NAMALWA (cell line): ENCODE data around the gene RPS28.
"Not testable (repeated sequence)": the region's sequence is repeated elsewhere in the genome, so short reads cannot be mapped to it uniquely, and the experiment has no call there.

ENCODE experiments used
- DNase-seq: peaks from one replicate; pipeline ENCODE4 v3.0.0-alpha.2; 2015; ENCODE audit warnings: low spot score

Gene RPS28

DNA sequence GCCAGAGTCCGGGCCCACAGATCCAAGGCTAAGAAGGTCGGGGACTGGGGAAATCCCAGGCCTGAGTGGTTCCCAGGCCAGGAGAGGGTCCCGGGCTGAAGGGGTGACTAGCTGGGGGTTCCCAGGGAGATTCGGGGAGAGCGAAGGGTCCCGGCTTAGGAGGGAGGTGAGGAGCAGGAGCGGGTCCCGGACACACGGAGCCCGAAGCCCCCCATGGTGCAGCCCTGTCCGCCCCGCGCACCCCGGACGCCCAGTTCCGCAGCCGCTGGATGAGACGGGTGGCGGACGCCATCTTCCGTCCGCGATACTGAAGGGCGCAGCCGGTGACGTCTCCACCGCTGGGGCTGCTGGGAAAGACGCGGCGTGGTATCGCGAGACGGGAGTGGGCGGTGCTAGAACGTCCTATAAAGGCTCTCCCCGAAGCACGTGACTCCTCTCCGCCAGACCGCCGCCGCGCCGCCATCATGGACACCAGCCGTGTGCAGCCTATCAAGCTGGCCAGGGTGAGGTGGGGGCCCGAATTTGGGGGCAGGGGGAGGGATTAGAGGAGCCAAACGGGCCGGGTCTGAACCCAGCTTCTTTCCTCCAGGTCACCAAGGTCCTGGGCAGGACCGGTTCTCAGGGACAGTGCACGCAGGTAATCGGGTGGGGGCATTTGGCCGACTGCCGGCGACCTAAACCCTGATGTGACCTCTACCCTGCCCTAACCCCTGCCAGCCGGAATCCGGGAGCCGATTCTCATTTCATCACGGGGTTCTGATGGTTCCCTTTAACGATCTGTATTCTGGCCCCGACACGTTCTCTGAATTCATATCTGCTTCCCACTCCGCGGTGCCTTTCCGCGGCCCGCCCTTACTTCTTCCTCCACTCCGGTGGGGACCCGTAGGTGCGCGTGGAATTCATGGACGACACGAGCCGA lies at the start of gene RPS28, which contains the start of gene NDUFA7:
TSS of gene RPS28 (plus strand) at position 430 of the 919 bp plus-strand sequence. CDS start at position 465, 35 bp downstream.
TSS of gene NDUFA7 (minus strand) at position 309 of the 919 bp plus-strand sequence. CDS start at position 292, 17 bp downstream.
- peak; percentile 96 for DNase-seq

DNA sequence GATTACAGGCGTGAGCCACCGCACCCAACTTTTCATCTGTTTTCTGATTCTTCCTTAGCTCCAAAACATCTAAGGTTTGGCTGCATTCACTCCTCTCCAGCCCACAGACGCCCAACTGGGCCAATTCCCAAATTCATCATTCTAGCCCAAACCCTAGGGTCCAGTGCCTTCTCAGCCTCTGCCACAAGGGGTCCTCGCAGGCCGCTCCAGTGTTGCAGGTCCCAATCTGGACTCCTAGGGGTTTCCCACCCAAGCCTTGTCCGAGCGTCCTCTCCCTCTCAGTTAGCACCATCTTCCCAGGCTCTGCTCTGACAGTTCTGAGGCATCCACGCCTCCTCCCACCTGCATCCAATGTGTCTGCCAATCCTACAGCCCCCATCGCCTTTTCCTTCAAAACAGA lies 44.8 kb upstream of the RPS28 start:
- DNase-seq: not testable (repeated sequence)

DNA sequence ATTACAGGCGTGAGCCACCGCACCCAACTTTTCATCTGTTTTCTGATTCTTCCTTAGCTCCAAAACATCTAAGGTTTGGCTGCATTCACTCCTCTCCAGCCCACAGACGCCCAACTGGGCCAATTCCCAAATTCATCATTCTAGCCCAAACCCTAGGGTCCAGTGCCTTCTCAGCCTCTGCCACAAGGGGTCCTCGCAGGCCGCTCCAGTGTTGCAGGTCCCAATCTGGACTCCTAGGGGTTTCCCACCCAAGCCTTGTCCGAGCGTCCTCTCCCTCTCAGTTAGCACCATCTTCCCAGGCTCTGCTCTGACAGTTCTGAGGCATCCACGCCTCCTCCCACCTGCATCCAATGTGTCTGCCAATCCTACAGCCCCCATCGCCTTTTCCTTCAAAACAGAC lies 30.0 kb upstream of the RPS28 start:
- not testable (repeated sequence) for DNase-seq

DNA sequence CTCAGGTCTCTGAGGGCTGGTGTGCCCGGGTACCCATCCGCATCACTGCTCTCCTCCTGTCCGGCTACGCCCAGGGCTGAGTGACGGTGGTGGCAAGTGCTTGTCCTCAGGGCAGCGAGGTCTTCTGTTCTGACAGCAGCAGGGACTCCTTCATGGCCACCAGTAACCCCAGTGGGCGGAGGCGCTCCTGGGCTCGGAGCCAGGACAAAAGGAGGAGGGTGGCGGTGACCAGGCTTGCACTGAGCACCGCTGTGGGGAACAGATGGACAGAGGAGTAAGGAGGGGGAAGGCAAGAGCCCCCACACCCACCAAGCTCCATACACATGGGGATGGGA lies 19.0 kb upstream of the RPS28 start:
- DNase-seq: no peak

DNA sequence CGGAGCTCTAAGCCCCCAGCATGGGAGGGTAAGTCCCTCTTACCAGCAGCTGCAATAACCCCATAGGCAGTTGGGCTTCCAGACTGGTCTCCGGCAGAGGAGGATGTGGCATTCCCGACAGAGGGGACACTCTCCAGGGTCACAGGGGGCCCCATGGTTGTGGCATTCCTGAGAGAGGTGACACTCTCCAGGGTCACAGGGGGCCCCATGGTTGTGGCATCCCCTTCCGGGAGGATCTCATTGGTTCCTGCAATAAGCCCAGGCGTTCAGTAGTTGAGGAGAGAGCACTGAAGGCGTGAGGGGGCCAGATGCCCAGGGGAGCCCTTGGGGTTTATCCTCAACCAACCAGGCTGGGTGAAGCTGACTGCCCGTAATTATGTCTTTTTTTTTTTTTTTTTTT lies 18.6 kb upstream of the RPS28 start:
- DNase-seq: no peak

DNA sequence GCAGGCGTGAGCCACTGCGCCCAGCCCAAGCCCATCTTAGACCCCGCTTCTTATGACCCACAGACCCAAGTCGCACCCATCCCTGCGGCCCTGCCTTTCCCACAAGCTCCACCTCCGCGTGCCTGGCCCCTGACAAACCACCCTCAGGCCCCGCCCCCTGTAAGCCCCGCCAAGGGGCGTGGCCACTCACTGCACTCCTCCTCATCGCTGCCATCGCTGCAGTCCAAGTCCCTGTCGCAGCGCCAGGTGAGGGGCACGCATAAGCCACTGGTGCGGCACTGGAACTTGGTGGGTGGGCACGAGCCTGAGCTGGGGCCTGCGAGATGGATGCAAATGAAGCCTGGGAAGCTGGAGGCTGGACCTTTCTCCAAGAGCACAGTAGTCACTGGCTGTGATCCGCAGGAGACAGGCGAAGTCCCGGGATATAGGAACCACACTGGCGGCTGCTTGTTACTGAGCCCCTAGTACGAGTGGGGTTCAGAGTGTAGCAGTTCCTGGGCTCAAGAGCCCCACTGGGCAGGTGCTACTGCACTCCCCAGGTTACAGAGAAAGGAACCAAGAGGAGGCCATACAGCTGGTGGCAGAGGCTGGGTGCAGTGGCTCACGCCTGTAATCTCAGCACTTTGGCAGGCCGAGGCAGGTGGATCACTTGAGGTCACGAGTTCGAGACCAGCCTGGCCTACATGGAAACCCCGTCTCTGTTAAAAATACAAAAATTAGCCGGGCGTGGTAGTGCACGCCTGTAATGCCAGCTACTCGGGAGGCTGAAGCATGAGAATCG lies 16.3 kb upstream of the RPS28 start:
- DNase-seq: peak; percentile 49

DNA sequence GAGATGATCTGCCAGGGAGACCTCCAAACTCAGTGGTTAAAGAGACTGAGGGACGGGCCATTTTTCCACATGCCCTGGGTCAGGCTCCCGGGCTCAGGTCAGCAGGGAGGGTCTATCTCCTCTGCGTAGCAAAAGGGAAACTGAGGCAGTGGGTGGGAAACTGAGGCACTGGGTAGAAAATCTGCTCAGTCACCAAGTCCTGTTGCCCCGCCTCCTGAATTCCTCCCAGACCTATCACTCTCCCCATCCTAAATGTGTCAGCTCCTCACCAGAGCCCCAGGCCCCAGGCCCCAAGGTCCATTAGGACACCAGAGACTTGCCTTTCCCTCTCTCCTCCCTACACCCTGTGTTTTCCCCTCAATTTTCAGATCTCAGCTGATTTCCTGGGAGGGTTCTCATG lies 15.5 kb upstream of the RPS28 start:
- no peak for DNase-seq

DNA sequence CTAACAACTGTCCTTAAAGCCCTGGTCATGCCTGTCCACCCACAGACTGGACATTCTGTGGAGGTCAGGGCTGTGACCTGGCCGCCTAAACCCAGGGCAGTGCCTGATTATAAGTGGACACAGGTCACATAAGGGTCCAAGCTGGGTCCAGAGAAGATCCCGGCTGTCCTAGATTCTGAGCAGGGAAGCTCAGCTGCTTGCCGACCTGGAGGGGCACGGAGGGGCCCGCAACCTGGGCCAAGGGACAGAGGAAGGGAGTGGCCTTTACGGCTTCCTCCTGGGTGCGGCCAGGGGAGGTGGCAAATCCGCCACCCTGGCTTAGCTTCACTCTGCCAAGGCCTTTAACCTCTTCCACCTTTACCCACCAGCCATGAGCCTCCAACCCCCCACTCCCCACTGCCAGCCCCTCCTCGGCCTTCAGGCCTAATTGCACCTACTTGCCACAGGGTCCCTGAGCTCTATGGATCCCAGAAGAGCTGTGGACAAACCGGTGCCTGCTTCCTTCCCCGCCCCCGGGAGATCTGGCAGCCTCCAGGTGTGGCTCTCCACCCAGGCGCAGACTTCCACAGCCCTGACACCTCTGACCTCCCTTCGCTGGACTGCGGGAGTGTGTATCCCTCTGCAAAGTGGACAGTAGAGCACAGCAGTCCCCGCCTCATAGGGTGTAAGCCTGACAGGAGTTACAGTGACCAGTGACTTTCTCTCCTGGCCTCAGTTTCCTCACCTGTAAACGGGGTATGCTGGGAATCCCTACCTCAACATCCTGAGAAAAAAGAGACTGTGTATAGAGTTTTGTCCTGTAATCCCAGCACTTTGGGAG lies 14.9 kb upstream of the RPS28 start:
- no peak for DNase-seq

DNA sequence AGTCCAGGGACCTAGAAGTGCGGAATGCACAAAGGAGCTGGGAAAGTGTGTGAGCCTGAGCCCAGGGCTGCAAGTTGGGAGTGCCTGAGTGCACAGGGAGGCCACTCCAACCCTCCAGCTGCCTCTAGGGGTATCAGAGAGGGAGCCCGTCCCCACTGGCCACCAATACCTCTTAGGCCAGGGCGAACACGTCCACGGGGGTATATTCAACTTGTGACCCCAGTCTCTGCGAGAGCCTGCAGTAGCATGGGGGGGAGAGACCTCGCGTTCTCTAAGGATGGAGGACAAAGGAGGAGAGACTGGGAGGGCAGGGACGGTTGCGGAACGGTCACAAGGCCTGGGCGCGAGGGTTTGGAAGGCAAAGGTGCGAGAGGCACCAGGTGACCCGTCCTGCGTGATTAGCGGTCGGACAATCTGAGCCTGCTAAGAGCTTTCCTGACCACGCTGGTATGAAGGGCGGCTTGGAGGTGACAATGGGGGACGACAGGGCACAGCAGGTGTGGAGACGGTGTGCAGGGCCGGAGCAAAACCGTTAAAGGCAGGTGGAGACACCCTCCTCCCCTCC lies 13.8 kb upstream of the RPS28 start:
- peak; percentile 34 for DNase-seq

DNA sequence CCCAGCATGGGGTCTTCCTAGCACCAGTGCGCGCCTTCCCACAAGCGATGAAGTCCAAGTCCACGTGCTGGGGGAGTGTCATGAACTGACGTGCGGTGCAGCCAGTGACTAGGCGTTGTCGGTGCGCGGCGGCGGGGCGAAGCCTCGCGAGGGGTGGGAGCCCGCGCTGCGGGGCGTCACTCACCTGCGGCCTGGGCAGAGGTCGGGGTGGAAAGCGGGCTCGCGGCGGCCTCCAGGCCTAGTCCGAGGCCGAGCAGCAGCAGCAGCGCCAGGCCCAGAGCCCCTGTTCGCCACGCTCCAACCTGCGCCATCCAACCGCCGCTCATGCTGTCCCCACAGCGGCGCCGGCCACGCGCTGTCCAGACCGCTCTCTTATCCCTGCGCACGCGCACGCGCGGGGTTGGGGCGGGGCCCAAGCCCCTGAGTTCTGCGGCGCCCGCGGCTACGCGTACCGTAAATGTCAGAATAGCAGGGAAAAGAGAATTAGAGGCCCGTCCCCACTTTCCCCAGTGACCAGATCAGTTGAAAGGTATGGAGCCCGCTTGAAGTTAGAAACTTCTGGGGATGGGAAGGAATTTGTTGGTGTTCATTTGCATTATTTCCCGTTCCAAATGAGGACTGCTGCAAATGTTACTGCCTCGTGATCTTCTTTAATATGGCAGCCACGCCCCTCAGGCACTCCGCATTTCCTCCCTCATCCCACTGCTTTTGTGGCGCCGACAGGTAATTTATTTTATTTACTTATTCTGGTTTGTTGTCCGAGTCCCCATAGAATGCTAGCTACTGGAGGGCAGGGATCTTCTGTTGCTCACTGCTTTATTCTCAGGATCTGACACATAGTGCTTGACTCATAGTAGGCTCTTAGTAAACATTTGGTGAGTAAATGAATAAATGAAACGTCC lies 13.1 kb upstream of the RPS28 start, which contains the start of gene CD320:
TSS of gene CD320 (minus strand) at position 394 of the 902 bp plus-strand sequence. CDS start at position 326, 68 bp downstream.
- DNase-seq: peak; percentile 95

DNA sequence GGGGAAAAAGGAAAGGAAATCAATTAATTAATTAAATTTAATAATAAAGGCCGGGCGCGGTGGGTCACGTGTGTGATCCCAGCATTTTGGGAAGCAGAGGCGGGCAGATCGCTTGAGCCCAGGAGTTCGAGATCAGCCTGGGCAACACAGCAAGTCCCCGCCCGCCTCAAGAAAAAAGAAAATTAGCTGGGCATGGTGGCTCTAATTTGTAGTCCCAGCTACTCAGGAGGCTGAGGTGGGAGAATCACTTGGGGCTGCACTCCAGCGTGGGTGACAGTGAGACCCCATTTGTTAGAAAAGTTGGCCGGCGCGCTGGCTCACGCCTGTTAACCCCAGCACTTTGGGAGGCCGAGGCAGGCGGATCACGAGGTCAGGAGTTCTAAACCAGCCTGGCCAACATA lies 12.4 kb upstream of the RPS28 start:
- no peak for DNase-seq

DNA sequence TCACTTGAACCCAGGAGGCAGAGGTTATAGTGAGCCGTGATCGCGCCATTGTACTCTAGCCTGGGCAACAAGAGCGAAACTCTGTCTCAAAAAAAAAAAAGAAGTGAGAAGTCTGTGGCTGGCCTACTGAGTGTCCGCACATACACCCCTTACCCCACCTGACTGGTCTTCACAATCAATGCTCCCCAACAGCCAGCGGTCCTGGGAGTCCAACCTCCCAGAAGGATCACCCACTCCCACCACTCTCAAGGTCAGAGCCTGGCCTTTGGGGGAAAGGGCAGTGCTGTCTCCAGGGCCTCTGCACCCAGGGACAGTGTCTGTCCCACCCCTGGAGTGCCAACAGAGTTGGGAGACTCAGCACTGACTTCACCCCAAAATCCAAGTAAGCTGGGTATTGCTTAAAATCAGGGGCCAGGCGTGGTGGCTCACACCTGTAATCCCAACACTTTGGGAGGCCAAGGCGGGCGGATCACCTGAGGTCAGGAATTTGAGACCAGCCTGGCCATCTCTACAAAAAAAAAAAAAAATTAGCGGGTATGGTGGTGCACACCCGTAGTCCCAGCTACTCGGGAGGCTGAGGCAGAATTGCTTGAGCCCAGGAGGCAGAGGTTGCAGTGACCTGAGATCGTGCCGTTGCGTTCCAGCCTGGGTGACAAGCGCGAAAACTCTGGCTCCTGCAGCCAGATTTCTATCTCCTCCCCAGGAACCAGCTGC lies 10.8 kb upstream of the RPS28 start:
- DNase-seq: no peak

DNA sequence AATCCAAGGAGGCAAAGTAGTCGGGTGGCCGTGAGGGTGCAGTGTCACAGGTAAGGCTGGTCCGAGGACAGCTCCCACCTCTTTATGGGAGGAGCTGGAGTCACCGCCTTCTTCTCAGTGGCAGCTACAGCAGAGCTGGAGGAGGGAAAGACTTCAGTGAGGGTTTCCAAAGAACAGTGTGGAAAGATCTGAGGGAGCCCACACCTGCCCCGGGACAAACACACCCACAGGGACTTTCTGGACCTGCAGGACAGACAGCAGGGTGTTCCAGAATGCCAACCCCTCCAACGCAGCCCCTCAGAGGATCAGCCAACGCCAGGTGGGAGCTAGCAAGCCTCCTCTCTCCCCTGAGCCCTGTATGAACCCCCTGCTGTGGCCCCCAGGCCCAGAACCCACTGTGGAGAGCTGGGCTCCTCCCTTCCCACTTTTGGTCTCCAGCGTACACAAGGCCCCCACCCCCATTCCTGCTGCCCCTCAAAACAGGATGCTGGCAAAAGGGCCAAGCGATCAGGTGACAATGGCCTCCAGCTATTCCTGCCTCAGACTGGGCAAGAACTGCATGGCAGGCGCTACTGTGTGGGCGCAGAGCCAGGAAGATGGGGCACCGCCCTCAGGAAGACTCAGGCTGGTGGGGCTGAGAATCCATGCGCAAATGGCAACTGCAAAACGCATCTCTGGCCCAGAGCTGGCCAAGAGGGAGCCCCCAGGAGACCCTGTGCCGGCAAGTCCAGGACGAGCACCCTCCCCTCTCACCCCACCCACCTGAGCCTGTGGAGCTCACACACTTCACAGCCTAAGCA lies 9.6 kb upstream of the RPS28 start:
- no peak for DNase-seq

DNA sequence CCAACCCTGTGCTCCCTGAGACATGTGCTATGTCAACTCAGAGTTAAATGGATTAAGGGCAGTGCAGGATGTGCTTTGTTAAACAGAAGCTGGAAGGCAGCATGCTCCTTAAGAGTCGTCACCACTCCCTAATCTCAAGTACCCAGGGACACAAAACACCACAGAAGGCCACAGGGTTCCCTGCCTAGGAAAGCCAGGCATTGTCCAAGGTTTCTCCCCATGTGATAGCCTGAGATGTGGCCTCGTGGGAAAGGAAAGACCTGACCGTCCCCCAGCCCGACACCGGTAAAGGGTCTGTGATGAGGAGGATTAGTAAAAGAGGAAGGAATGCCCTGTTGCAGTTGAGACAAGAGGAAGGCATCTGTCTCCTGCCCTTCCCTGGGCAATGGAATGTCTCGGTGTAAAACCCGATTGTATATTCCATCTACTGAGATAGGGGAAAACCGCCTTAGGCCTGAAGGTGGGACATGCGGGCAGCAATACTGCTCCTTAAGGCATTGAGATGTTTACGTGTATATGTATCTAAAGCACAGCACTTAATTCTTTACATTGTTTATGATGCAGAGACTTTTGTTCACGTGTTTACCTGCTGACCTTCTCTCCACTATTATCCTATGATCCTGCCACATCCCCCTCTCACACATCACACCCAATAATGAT lies 6.2 kb upstream of the RPS28 start:
- DNase-seq: not testable (repeated sequence)

DNA sequence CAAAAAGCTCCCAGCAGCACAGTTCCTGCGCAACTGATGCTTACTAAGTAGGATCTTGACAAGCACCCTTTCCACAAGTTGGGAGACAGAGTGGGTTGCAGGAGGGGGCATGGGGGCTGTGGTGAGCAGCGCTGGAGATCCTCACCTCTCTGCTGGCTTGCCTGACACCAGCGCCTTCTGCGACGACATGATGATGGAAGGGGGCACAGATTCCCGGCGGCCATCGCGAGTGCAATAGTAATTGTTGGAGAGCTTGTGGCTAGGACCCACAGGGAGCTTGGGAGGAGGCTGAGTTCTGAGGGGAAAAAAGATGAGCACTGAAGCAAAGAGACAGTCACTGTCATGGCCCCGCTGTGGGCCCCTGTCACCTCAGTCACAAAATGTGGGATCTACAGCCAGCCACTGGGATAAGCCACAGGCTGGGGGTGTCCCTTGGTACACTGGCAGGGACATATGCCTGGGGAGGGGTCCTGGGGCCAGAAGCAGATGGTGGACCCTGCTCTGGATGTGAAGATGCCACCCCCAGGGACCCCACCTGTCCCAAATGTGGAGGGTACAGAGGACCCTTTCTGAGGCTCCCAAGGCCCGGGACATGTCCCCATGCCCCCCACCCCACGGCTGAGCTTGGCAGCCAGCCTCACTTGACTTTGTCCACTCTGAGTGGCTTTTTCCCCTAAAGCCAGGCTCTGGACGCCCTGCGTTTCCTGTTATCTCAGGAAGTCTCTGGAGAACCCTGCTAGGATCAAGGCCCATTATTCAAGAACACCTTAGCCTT lies 4.8 kb upstream of the RPS28 start:
- DNase-seq: no peak

DNA sequence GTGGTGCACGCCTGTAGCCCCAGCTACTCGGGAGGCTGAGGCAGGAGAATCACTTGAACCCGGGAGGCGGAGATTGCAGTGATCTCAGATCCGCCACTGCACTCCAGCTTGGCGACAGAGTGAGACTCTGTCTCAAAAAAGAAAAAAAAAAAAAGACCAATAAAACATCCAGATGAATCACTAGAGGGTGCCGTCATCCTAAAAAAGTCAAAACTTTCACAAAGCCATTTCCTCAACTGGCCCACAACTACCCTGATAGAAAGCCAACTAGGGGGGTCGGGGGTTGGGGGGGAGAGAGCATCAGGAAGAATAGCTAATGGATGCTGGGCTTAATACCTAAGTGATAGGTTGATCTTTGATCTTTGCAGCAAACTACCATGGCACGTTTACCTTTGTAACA lies 2.5 kb upstream of the RPS28 start:
- peak; percentile 48 for DNase-seq

DNA sequence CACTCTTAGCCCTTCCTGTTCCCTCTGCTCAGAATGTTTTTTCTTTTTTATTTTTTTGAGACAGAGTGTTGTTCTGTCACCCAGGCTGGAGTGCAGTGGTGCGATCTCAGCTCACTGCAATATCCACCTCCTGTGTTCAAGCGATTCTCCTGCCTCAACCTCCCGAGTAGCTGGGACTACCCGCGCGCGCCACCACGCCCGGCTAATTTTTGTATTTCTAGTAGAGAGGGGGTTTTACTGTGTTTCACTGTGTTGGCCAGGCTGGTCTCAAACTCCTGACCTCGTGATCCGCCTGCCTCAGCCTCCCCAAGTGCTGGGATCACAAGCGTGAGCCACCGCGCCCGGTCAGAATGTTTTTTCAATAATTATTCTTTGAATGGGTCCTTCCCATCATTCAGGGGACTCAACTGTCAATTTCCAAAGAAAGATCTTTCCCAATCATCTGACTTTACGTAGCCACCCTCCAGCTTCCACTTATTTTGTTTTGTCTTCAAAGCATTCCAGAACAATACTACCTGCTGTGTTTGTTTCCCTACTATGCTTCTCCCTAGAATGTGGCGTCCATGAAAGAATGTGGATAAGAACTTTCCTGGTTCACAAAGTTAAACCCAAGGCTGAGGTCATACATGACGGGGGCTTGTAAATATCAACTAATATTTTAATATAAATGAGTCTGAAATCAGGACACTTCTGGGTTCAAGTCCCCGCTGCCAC lies 1.3 kb upstream of the RPS28 start:
- no peak for DNase-seq
